IMR-90 (cell line): ENCODE data around the gene H6PD. TPM values are rescaled to one million over a fixed set of nuclear protein-coding genes. Genes with fewer than 3 reads are reported as not detected.

ENCODE experiments used
- ATAC-seq: fragments of 200-7000 bp; cut with Tn5 transposase; 2 replicates; pipeline ENCODE4 v1.9.1; 2020; ENCODE audit warnings: low read depth, mild to moderate bottlenecking, moderate library complexity
- BruUV-seq: library from RNA; stranded (reverse); fragments of 400-500 nt; replicated peaks from 2 replicates; lab custom pipeline; 2021; lab: Mats Ljungman, UMichigan
- CTCF ChIA-PET: fragments of 300-600 bp; formaldehyde crosslinking; extraction: SDS; loops from one replicate; lab custom pipeline; 2021; ENCODE audit warnings: antibody characterized with exemption; lab: Yijun Ruan, JAX
- POLR2A ChIA-PET: fragments of 300-600 bp; sonication (Branson Sonifier 250); formaldehyde crosslinking; loops from one replicate; lab custom pipeline; 2022; ENCODE audit warnings: antibody characterized with exemption; ENCODE audit not compliant: unreplicated experiment; lab: Charles Lee
- DNase-seq: peaks from one replicate; pipeline ENCODE4 v3.0.0; 2013
- H2AFZ ChIP-seq: replicated peaks from 2 replicates; pipeline ENCODE3; 2013; ENCODE audit warnings: low read length, mild to moderate bottlenecking; ENCODE audit not compliant: poor library complexity
- H2AK5ac ChIP-seq: 2 replicates; pipeline ENCODE4 v1.6.1; 2013; ENCODE audit warnings: low read depth, low read length, inconsistent platforms
- H2AK9ac ChIP-seq: replicated peaks from 2 replicates; pipeline ENCODE3; 2013; ENCODE audit warnings: mild to moderate bottlenecking, low read depth, low read length, moderate library complexity; ENCODE audit not compliant: poor library complexity
- H2BK120ac ChIP-seq: 2 replicates; pipeline ENCODE4 v1.6.1; 2013; ENCODE audit warnings: low read depth, low read length, inconsistent platforms
- H2BK15ac ChIP-seq: 3 replicates; pipeline ENCODE4 v1.6.1; 2013; ENCODE audit warnings: low read depth, low read length, inconsistent platforms
- H2BK20ac ChIP-seq: 2 replicates; pipeline ENCODE4 v1.6.1; 2013; ENCODE audit warnings: low read depth, mild to moderate bottlenecking, inconsistent platforms, low read length, moderate library complexity
- H2BK5ac ChIP-seq: 2 replicates; pipeline ENCODE4 v1.6.1; 2013; ENCODE audit warnings: mild to moderate bottlenecking, low read depth, low read length, inconsistent platforms; ENCODE audit not compliant: poor library complexity, severe bottlenecking
- H3K14ac ChIP-seq: replicated peaks from 2 replicates; pipeline ENCODE4 v1.6.1; 2013; ENCODE audit warnings: low read depth, low read length, inconsistent platforms
- H3K18ac ChIP-seq: 2 replicates; pipeline ENCODE4 v1.6.1; 2013; ENCODE audit warnings: low read depth, low read length, control low read depth
- H3K23ac ChIP-seq: 2 replicates; pipeline ENCODE4 v1.6.1; 2013; ENCODE audit warnings: low read depth, low read length, inconsistent platforms
- H3K27ac ChIP-seq: 2 replicates; pipeline ENCODE4 v1.5.1; 2013; ENCODE audit warnings: mild to moderate bottlenecking, control low read depth, low read length; ENCODE audit not compliant: insufficient read depth
- H3K27me3 ChIP-seq: 2 replicates; pipeline ENCODE4 v1.6.1; 2013; ENCODE audit warnings: low read length; ENCODE audit not compliant: control insufficient read depth, insufficient read depth
- H3K36me3 ChIP-seq: 2 replicates; pipeline ENCODE4 v1.6.1; 2013; ENCODE audit warnings: low read length, mixed read lengths; ENCODE audit not compliant: control insufficient read depth, insufficient read depth
- H3K4ac ChIP-seq: 2 replicates; pipeline ENCODE4 v1.6.1; 2013; ENCODE audit warnings: low read depth, low read length, inconsistent platforms
- H3K4me1 ChIP-seq: 2 replicates; pipeline ENCODE4 v1.6.1; 2013; ENCODE audit warnings: low read length, mixed read lengths; ENCODE audit not compliant: control insufficient read depth, insufficient read depth
- H3K4me2 ChIP-seq: 2 replicates; pipeline ENCODE4 v1.6.1; 2013; ENCODE audit warnings: low read depth, mild to moderate bottlenecking, control low read depth, low read length, moderate library complexity
- H3K4me3 ChIP-seq: 2 replicates; pipeline ENCODE4 v1.5.1; 2013; ENCODE audit warnings: low read depth, mild to moderate bottlenecking, control low read depth, low read length, moderate library complexity; ENCODE audit not compliant: insufficient read depth
- H3K56ac ChIP-seq: 2 replicates; pipeline ENCODE4 v1.6.1; 2013; ENCODE audit warnings: low read length, inconsistent platforms; ENCODE audit not compliant: insufficient read depth; ENCODE audit errors: extremely low read depth
- H3K79me1 ChIP-seq, 2 experiments: 2 replicates each; pipeline ENCODE4 v1.6.1; 2013; ENCODE audit warnings: low read length in 2 of 2, inconsistent platforms in 1 of 2, low read depth in 1 of 2
- H3K9ac ChIP-seq: 2 replicates; pipeline ENCODE4 v1.6.1; 2013; ENCODE audit warnings: low read depth, low read length, control low read depth
- H3K9me1 ChIP-seq: 2 replicates; pipeline ENCODE4 v1.6.1; 2013; ENCODE audit warnings: low read length, inconsistent platforms; ENCODE audit not compliant: insufficient read depth
- H3K9me3 ChIP-seq: 2 replicates; pipeline ENCODE4 v1.6.1; 2013; ENCODE audit warnings: low read length; ENCODE audit not compliant: control insufficient read depth, insufficient read depth
- H4K20me1 ChIP-seq: 2 replicates; pipeline ENCODE4 v1.6.1; 2013; ENCODE audit warnings: low read length, inconsistent platforms; ENCODE audit not compliant: insufficient read depth
- H4K5ac ChIP-seq: 2 replicates; pipeline ENCODE4 v1.6.1; 2013; ENCODE audit warnings: mild to moderate bottlenecking, low read depth, low read length, control low read depth
- H4K8ac ChIP-seq, 2 experiments: 2 replicates each; pipeline ENCODE4 v1.6.1; 2013; ENCODE audit warnings: low read depth in 2 of 2, low read length in 2 of 2, control low read depth in 1 of 2, inconsistent platforms in 1 of 2
- H4K91ac ChIP-seq: 2 replicates; pipeline ENCODE4 v1.6.1; 2013; ENCODE audit warnings: low read depth, low read length, inconsistent platforms; ENCODE audit not compliant: insufficient read depth
- BHLHE40 ChIP-seq: fragments of 150-350 bp; IDR thresholded peaks from 2 replicates; pipeline ENCODE4 v1.6.1; 2016; ENCODE audit warnings: mild to moderate bottlenecking, low read depth, low read length
- CEBPB ChIP-seq: IDR thresholded peaks from 2 replicates; pipeline ENCODE4 v1.6.1; 2012; ENCODE audit warnings: low read depth, low read length, improper control_type of control experiment
- CHD1 ChIP-seq: IDR thresholded peaks from 2 replicates; pipeline ENCODE4 v1.6.1; 2012; ENCODE audit warnings: low read depth, low read length, improper control_type of control experiment
- CTCF ChIP-seq: conservative IDR thresholded peaks from 2 replicates; pipeline ENCODE4 v1.5.1; 2012; ENCODE audit warnings: mild to moderate bottlenecking, low read depth, low read length, improper control_type of control experiment
- ELK1 ChIP-seq: fragments of 150-350 bp; IDR thresholded peaks from 2 replicates; pipeline ENCODE4 v1.6.1; 2016; ENCODE audit warnings: low read depth, mild to moderate bottlenecking, low read length, moderate library complexity, borderline replicate concordance
- FOS ChIP-seq: fragments of 150-350 bp; IDR thresholded peaks from 2 replicates; pipeline ENCODE4 v1.6.1; 2016; ENCODE audit warnings: low read depth, low read length
- MAFK ChIP-seq: IDR thresholded peaks from 2 replicates; pipeline ENCODE4 v1.6.1; 2012; ENCODE audit warnings: low read depth, low read length, improper control_type of control experiment
- MAZ ChIP-seq: IDR thresholded peaks from 2 replicates; pipeline ENCODE4 v1.6.1; 2012; ENCODE audit warnings: low read depth, mild to moderate bottlenecking, low read length, improper control_type of control experiment, moderate library complexity, borderline replicate concordance
- MXI1 ChIP-seq: IDR thresholded peaks from 2 replicates; pipeline ENCODE4 v1.6.1; 2012; ENCODE audit warnings: low read depth, mild to moderate bottlenecking, low read length, moderate library complexity, borderline replicate concordance
- NFE2L2 ChIP-seq: fragments of 150-350 bp; IDR thresholded peaks from 2 replicates; pipeline ENCODE4 v1.6.1; 2016; ENCODE audit warnings: low read depth, mild to moderate bottlenecking, low read length
- POLR2A ChIP-seq: IDR thresholded peaks from 2 replicates; pipeline ENCODE4 v1.6.1; 2012; ENCODE audit warnings: mild to moderate bottlenecking, low read depth, low read length
- RAD21 ChIP-seq: IDR thresholded peaks from 2 replicates; pipeline ENCODE4 v1.6.1; 2012; ENCODE audit warnings: low read length, improper control_type of control experiment
- RCOR1 ChIP-seq: IDR thresholded peaks from 2 replicates; pipeline ENCODE4 v1.6.1; 2012; ENCODE audit warnings: mild to moderate bottlenecking, low read length, improper control_type of control experiment; ENCODE audit not compliant: insufficient replicate concordance
- RFX5 ChIP-seq: IDR thresholded peaks from 2 replicates; pipeline ENCODE4 v1.8.0; 2012; ENCODE audit warnings: low read depth, mild to moderate bottlenecking, low read length, moderate library complexity
- SMC3 ChIP-seq: fragments of 150-350 bp; IDR thresholded peaks from 2 replicates; pipeline ENCODE4 v1.6.1; 2016; ENCODE audit warnings: low read depth, mild to moderate bottlenecking, antibody characterized with exemption, low read length, moderate library complexity
- WGBS, 2 experiments: methylation state at CpG; one replicate each; pipeline versions ENCODE4 v1.1.5 to v1.1.7; 2013; ENCODE audit warnings: missing lambda C conversion rate in 2 of 2; ENCODE audit not compliant: insufficient read length in 1 of 2; ENCODE audit errors: extremely low coverage in 2 of 2; 5-methylcytosine and 5-hydroxymethylcytosine counted together
- dilution Hi-C: fragments of 300-500 bp; cut with HindIII; formaldehyde crosslinking; loops from one replicate; pipeline ENCODE4 v1.14.3; 2018; ENCODE audit warnings: low sequenced_read_pairs; ENCODE audit not compliant: unreplicated experiment
- in situ Hi-C: fragments of 300-500 bp; cut with MboI; formaldehyde crosslinking; loops from 3 replicates; pipeline ENCODE4 v1.14.3; 2019; ENCODE audit warnings: low sequenced_read_pairs, inconsistent platforms, mixed read lengths
- intact Hi-C: fragments of 100-400 bp; cut with micrococcal nuclease; formaldehyde crosslinking; loops from 2 replicates; pipeline ENCODE4 v1.10.0; 2022
- polyA plus RNA-seq, 3 experiments: library from polyadenylated mRNA; depleted of rRNA; stranded (reverse); fragments of >200 nt; gene quantifications; 2 replicates each; pipeline ENCODE4 v1.2.3, GENCODE V29; 2012; ENCODE audit warnings: low replicate concordance in 1 of 3
- total RNA-seq: library from RNA; depleted of rRNA; stranded (reverse); fragments of >200 nt; gene quantifications from 2 replicates; pipeline ENCODE4 v1.2.3, GENCODE V29; 2012
- TF ChIP-seq, protein P1 (sequence below): fragments of 150-350 bp; IDR thresholded peaks from 2 replicates; pipeline ENCODE4 v1.6.1; 2017; ENCODE audit warnings: mild to moderate bottlenecking, antibody characterized with exemption, low read length, low read depth

Gene H6PD
- total and polyA plus RNA-seq, 2 of the 4 experiments (the other 2 are of a cell fraction) = 9.3 to 22.1 TPM

GRCh38 chr1:9319208-9319788 lies 84.7 kb downstream of the H6PD start:
- Histone ChIP-seq H3K36me3 (no peaks in the 10 kb centered on the region; the same call in 1 of the 2 replicates), H2AK9ac (no peak overlapping the region), H3K4me2 (no peak overlapping the region), H3K23ac (no peak overlapping the region), H3K9ac (no peak overlapping the region), H4K5ac (no peak overlapping the region), H2BK120ac (no peak overlapping the region), H4K91ac (no peak overlapping the region), H2BK5ac (no peak overlapping the region), H3K14ac (no peak overlapping the region), H3K4me3 (no peak overlapping the region), H2BK20ac (no peak overlapping the region), H3K9me3 (no peaks in the 10 kb centered on the region), H3K4ac (no peak overlapping the region; the same call in 1 of the 2 replicates), H4K8ac (no peak overlapping the region), H3K56ac (no peak overlapping the region), H3K27me3 (no peaks in the 10 kb centered on the region), H3K9me1 (peaks cover 70% of the 10 kb centered on the region), H3K79me1 (peaks cover 37 to 95% of the 10 kb centered on the region in 2 experiments), H3K4me1 (peaks cover 48% of the 10 kb centered on the region), H2BK15ac (no peak overlapping the region), H2AFZ (peak overlapping the region; percentile 1), H3K18ac (no peak overlapping the region), H3K27ac (no peak overlapping the region), H4K20me1 (peaks cover 99% of the 10 kb centered on the region), H2AK5ac (peak overlapping the region; percentile 72)
- no peak for TF ChIP-seq MXI1
- TF ChIP-seq POLR2A = no peak
- no peak for TF ChIP-seq NFE2L2
- TF ChIP-seq RFX5 = no peak
- no peak for TF ChIP-seq CEBPB
- TF ChIP-seq ELK1 = no peak
- TF ChIP-seq, protein P1, sequence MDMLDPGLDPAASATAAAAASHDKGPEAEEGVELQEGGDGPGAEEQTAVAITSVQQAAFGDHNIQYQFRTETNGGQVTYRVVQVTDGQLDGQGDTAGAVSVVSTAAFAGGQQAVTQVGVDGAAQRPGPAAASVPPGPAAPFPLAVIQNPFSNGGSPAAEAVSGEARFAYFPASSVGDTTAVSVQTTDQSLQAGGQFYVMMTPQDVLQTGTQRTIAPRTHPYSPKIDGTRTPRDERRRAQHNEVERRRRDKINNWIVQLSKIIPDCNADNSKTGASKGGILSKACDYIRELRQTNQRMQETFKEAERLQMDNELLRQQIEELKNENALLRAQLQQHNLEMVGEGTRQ = no peak
- no peak for TF ChIP-seq RCOR1
- TF ChIP-seq BHLHE40 = no peak
- no peak for TF ChIP-seq MAZ
- TF ChIP-seq CTCF = no peak
- no peak for TF ChIP-seq MAFK
- no peak for TF ChIP-seq CHD1
- no peak for TF ChIP-seq SMC3
- TF ChIP-seq FOS = no peak
- TF ChIP-seq RAD21 = no peak
- intact Hi-C loops = no loop called here
- dilution Hi-C loops = no loop called here
- ChIA-PET CTCF (no interaction called here), POLR2A (no interaction called here)
- in situ Hi-C loops = no loop called here
- no TSS peak for BruUV-seq
- no peak for ATAC-seq
- DNase-seq = no peak
- 100% methylated on average over 4 of the region's 20 CpGs; no CpG with 5 or more reads in 1 of the 2 experiments for WGBS, 2 experiments
